ENCODE measurements around the gene ETHE1.
A peak's percentile ranks its signal among the peaks of the same experiment; 100 is the strongest.
"Not testable (repeated sequence)": the region's sequence is repeated elsewhere in the genome, so short reads cannot be mapped to it uniquely, and the experiment has no call there.

Gene ETHE1

GRCh38 chr19:43551399-43552197, 24.6 kb upstream of the ETHE1 start:
- no peak for DNase-seq

- no peak for DNase-seq
Measured at GRCh38 chr19:43548706-43549105, 21.7 kb upstream of the ETHE1 start.

- not testable (repeated sequence) for DNase-seq
Measured at GRCh38 chr19:43547926-43548325, 20.9 kb upstream of the ETHE1 start.

GRCh38 chr19:43546581-43546980, 19.6 kb upstream of the ETHE1 start:
- DNase-seq: no peak

GRCh38 chr19:43545981-43546380, 19.0 kb upstream of the ETHE1 start:
- DNase-seq: no peak

- DNase-seq: no peak
Measured at GRCh38 chr19:43545276-43545675, 18.3 kb upstream of the ETHE1 start.

- no peak for DNase-seq
Measured at GRCh38 chr19:43544077-43544476, 17.1 kb upstream of the ETHE1 start.

GRCh38 chr19:43541920-43542650, 15.1 kb upstream of the ETHE1 start:
- DNase-seq: no peak

- no peak for DNase-seq
Measured at GRCh38 chr19:43540381-43540780, 13.4 kb upstream of the ETHE1 start.

GRCh38 chr19:43538922-43539321, 11.9 kb upstream of the ETHE1 start:
- DNase-seq: no peak

GRCh38 chr19:43534816-43535761, 8.1 kb upstream of the ETHE1 start:
- peak; percentile 46 for DNase-seq

- peak; percentile 52 for DNase-seq
Measured at GRCh38 chr19:43534305-43534815, 7.4 kb upstream of the ETHE1 start.

- DNase-seq: peak; percentile 99
Measured at GRCh38 chr19:43533546-43534304, 6.7 kb upstream of the ETHE1 start.

GRCh38 chr19:43532962-43533545, 6.1 kb upstream of the ETHE1 start, which contains the start of gene ZNF575:
Gene ZNF575, plus strand, starts transcription at chr19:43533188. Its CDS starts 1,235 bp downstream, at chr19:43534423.
- peak; percentile 98 for DNase-seq

GRCh38 chr19:43532571-43532961, 5.6 kb upstream of the ETHE1 start:
- peak; percentile 80 for DNase-seq

GRCh38 chr19:43527860-43528622, 1.0 kb upstream of the ETHE1 start:
- peak; percentile 95 for DNase-seq

- DNase-seq: no peak
Measured at GRCh38 chr19:43525836-43526771, 897 bp downstream of the ETHE1 start.

GRCh38 chr19:43524922-43525835, 1.8 kb downstream of the ETHE1 start:
- no peak for DNase-seq
